Measurements from ENCODE around the gene CLEC1A.

- TF ChIP-seq POLR2A (IDR thresholded peaks at IDR 0.05): no peak
- no peak for TF ChIP-seq CTCF (IDR thresholded peaks at IDR 0.05)
Measured at GRCh38 chr12:10065241-10065640, 33.5 kb downstream of the CLEC1A start.

Measured in ovary (tissue), 3 donors.